HuH-7.5 (cell line): ENCODE results near the gene CHST3.
A peak's percentile ranks its signal among the peaks of the same experiment; 100 is the strongest.
"Not testable (repeated sequence)": the region's sequence is repeated elsewhere in the genome, so short reads cannot be mapped to it uniquely, and the experiment has no call there.

ENCODE experiments used
- DNase-seq: peaks from one replicate; pipeline ENCODE4 v3.0.0; 2011; ENCODE audit warnings: low spot score

The CHST3 gene

GRCh38 chr10:72032409-72033162 lies 68.4 kb downstream of the CHST3 start:
- not testable (repeated sequence) for DNase-seq

- DNase-seq = no peak
These were observed 69.9 kb downstream of the CHST3 start for GRCh38 chr10:72034040-72034499.

- DNase-seq = no peak
These were observed 70.6 kb downstream of the CHST3 start for GRCh38 chr10:72034761-72035160.

- no peak for DNase-seq
These were observed 71.2 kb downstream of the CHST3 start for GRCh38 chr10:72035252-72035887.

- DNase-seq = no peak
These were observed 73.1 kb downstream of the CHST3 start for GRCh38 chr10:72037266-72037665.

- no peak for DNase-seq
These were observed 73.6 kb downstream of the CHST3 start for GRCh38 chr10:72037811-72038210.

- no peak for DNase-seq
These were observed 74.3 kb downstream of the CHST3 start for GRCh38 chr10:72038458-72039001.

- no peak for DNase-seq
These were observed 75.2 kb downstream of the CHST3 start for GRCh38 chr10:72039377-72039776.

GRCh38 chr10:72041491-72041890 lies 77.3 kb downstream of the CHST3 start:
- DNase-seq = no peak

- no peak for DNase-seq
These were observed 79.0 kb downstream of the CHST3 start for GRCh38 chr10:72043016-72043834.

GRCh38 chr10:72044417-72045041 lies 80.3 kb downstream of the CHST3 start:
- DNase-seq = no peak

- DNase-seq = no peak
These were observed 81.4 kb downstream of the CHST3 start for GRCh38 chr10:72045586-72045985.

- DNase-seq = peak; percentile 82
These were observed 84.4 kb downstream of the CHST3 start for GRCh38 chr10:72048450-72049124.

- no peak for DNase-seq
These were observed 85.3 kb downstream of the CHST3 start for GRCh38 chr10:72049472-72049871.

- DNase-seq = no peak
These were observed 86.0 kb downstream of the CHST3 start for GRCh38 chr10:72049969-72050781.

GRCh38 chr10:72050873-72051272 lies 86.7 kb downstream of the CHST3 start:
- no peak for DNase-seq

- DNase-seq = no peak
These were observed 89.5 kb downstream of the CHST3 start for GRCh38 chr10:72053690-72054089.

- no peak for DNase-seq
These were observed 91.9 kb downstream of the CHST3 start for GRCh38 chr10:72056113-72056512.

GRCh38 chr10:72056932-72057751 lies 92.9 kb downstream of the CHST3 start:
- DNase-seq = no peak
